ENCODE results near the gene CD300A. TPM values are rescaled to one million over a fixed set of nuclear protein-coding genes. Genes with fewer than 3 reads are reported as not detected.
A peak's percentile ranks its signal among the peaks of the same experiment; 100 is the strongest.

CD300A gene
- total RNA-seq, 1 donor from 2014 or later: 0.71 TPM

DNA sequence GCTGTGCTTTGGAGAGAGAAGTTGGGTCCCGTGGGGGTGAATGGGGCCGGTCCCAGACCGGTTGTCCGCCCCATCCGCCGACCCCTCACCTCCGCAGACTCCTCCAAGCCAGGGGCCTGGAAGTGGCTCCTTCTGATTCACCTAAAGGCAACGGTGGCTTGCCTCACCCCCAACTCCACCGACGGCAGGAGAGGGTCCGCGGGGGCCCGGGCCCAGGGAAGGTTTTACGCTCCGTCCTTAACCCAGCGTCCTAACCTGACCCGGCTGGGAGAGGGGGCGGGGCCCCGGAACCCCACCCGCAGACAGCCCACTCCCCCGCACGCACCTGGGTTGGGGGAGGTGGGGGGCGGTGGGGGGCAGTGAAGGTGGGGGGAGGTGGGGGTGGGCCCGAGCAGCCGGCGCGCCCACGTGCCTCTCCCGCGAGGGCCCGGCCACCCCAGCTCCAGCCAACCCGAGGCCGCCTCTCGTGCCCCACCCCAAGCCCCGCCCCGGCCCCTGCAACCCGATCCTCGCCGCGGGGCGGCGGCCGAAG is 12.7 kb upstream of the CD300A start:
- POLR2A ChIA-PET: interaction anchor here (0.6 to 1.2 kb wide), 5 partner anchors 11 to 75 kb away, joined by 3 to 13 read pairs (median 3); no protein-coding TSS in a partner anchor
- ATAC-seq (ENCODE audit: low read depth) (peak; percentile 95), DNase-seq (no peak)
- intact Hi-C loops (cut with micrococcal nuclease): loop anchor here (2.0 to 10.0 kb wide), 3 partner anchors 23 to 1019 kb away; no protein-coding TSS in a partner anchor
- H3K27ac Mint-ChIP-seq: no peak overlapping the region
- no peaks in the 10 kb centered on the region for H3K36me3 Mint-ChIP-seq (ENCODE audit: low read depth)
- CTCF ChIA-PET: interaction anchor here (0.8 to 6.6 kb wide), 5 partner anchors 37 to 79 kb away, joined by 4 to 100 read pairs (median 7); partner anchors contain the start of gene CD300LB
- no peaks in the 10 kb centered on the region for H3K9me3 Mint-ChIP-seq
- H3K4me1 Mint-ChIP-seq: peaks cover 6% of the 10 kb centered on the region
- peak overlapping the region; percentile 50 for H3K4me3 Mint-ChIP-seq
- TF ChIP-seq, protein P1, sequence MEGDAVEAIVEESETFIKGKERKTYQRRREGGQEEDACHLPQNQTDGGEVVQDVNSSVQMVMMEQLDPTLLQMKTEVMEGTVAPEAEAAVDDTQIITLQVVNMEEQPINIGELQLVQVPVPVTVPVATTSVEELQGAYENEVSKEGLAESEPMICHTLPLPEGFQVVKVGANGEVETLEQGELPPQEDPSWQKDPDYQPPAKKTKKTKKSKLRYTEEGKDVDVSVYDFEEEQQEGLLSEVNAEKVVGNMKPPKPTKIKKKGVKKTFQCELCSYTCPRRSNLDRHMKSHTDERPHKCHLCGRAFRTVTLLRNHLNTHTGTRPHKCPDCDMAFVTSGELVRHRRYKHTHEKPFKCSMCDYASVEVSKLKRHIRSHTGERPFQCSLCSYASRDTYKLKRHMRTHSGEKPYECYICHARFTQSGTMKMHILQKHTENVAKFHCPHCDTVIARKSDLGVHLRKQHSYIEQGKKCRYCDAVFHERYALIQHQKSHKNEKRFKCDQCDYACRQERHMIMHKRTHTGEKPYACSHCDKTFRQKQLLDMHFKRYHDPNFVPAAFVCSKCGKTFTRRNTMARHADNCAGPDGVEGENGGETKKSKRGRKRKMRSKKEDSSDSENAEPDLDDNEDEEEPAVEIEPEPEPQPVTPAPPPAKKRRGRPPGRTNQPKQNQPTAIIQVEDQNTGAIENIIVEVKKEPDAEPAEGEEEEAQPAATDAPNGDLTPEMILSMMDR (IDR thresholded peaks at IDR 0.05): no peak
- H3K27me3 Mint-ChIP-seq: peaks cover 19% of the 10 kb centered on the region

DNA sequence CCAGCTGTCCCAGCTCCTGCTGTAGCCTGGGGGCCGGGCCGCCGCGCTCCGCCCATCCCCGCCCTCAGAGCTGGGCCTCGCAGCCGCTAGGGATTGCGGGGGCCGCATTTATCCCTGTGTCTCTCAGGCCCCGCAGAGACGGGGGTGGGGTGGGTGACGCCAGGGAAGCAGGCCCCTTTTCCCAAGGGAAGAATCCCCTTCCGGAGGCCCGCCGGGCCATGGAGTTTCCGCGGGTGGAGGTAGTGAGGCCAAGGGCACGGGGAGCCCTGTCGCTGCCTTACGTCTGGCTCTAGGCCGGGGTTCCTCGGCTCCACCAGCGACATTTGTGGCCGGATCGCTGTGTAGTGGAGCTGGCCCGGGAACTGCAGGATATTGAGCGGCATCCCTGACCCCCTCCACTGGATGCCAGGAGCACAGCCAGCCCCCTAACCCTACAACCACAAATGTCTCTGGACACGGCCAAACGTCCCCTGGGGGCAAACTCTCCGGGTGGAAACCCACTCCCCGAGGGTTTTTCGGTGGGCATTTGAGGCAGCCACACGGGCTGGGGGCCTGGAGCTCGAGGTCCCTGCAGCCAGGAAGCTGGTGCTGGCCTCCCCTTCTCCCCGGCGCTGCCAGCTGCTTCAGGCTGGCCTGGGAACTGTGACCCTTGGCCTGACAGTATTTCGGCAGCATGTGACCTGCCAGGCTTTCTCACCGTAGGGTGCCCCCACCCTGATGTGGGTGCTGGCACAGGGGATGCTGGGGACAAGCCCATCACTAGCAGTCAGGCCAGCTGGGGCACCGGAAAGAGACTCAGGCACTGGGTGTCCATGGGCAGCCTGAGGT is 12.0 kb upstream of the CD300A start:
- POLR2A ChIA-PET: interaction anchor here (0.6 to 1.3 kb wide), 7 partner anchors 11 to 86 kb away, joined by 3 to 13 read pairs (median 4); no protein-coding TSS in a partner anchor
- Mint-ChIP-seq H3K27ac (no peak overlapping the region), H3K4me3 (peak overlapping the region; percentile 46)

DNA sequence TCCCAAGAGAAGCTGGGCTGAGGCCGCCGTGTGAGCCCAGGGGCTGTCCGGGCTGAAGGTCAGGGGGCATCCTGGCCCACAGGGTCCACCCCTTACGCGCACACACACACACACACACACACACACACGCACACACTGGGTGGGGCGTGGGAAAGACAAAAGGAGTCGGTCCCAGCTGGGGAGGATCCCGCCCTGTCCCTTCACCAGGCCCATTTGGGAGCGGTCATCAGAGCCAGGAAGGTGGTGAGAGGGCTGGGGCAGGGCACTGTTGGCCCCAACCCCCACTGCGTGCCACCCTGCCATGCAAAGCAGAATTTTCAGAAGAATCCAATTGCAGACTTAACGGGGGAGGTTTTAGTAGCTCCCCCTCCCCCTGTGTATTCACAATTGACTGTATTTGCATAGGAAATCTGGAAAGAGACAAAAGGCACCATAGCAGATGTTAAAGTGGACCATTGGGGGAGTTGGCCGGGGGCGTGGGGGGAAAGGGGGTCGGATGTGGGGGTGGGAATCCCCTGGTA is 11.3 kb upstream of the CD300A start:
- DNase-seq (no peak), ATAC-seq (ENCODE audit: low read depth) (no peak)
- no peak overlapping the region for H3K4me3 Mint-ChIP-seq
- H3K4me1 Mint-ChIP-seq: peaks cover 6% of the 10 kb centered on the region
- intact Hi-C loops (cut with micrococcal nuclease): loop anchor here (2.0 to 10.0 kb wide), 3 partner anchors 24 to 1020 kb away; no protein-coding TSS in a partner anchor
- no peaks in the 10 kb centered on the region for H3K9me3 Mint-ChIP-seq
- peaks cover 19% of the 10 kb centered on the region for H3K27me3 Mint-ChIP-seq
- POLR2A ChIA-PET: interaction anchor here (0.7 to 1.3 kb wide), 3 partner anchors 12 to 87 kb away, joined by 4 to 6 read pairs (median 4); no protein-coding TSS in a partner anchor
- H3K36me3 Mint-ChIP-seq (ENCODE audit: low read depth): no peaks in the 10 kb centered on the region
- CTCF ChIA-PET: interaction anchor here (0.8 to 6.6 kb wide), 7 partner anchors 17 to 282 kb away, joined by 3 to 100 read pairs (median 4); partner anchors contain the start of genes CD300LB, GPR142 and RAB37
- TF ChIP-seq, protein P1 (IDR thresholded peaks at IDR 0.05): no peak
- no peak overlapping the region for H3K27ac Mint-ChIP-seq

More for the DNA sequence above, 12.0 kb upstream of the CD300A start:
- peaks cover 19% of the 10 kb centered on the region for H3K27me3 Mint-ChIP-seq
- peaks cover 6% of the 10 kb centered on the region for H3K4me1 Mint-ChIP-seq
- DNase-seq: peak; percentile 64
- H3K9me3 Mint-ChIP-seq: no peaks in the 10 kb centered on the region
- CTCF ChIA-PET: interaction anchor here (0.8 to 6.6 kb wide), 8 partner anchors 20 to 283 kb away, joined by 3 to 100 read pairs (median 6); partner anchors contain the start of genes CD300LB, GPR142 and RAB37
- intact Hi-C loops (cut with micrococcal nuclease): loop anchor here (2.0 to 10.0 kb wide), 4 partner anchors 24 to 1020 kb away; no protein-coding TSS in a partner anchor
- peak; percentile 22 for ATAC-seq (ENCODE audit: low read depth)
- TF ChIP-seq, protein P1 (IDR thresholded peaks at IDR 0.05): no peak
- no peaks in the 10 kb centered on the region for H3K36me3 Mint-ChIP-seq (ENCODE audit: low read depth)

DNA sequence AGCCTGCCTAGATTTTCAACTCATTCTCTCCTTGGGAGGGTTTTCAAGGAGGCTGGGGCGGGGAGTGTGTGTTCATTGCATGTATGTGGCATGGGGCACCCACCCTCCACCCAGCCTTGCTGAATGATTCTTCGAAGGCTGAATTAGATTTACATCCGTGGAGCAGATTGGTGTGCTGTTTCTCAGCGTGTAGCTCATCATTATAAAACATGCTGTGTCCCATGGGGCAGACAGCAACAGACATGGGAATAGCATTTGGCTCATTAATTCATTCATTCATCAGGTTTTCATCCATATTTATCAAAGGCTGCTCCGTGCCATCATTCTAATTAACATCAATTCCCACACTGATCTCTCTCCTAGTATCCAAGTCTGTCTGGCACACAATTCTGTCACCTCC is 10.6 kb upstream of the CD300A start:
- ATAC-seq (ENCODE audit: low read depth): no peak
- Mint-ChIP-seq H3K9me3 (no peaks in the 10 kb centered on the region), H3K27ac (no peak overlapping the region), H3K4me3 (no peak overlapping the region), H3K4me1 (peaks cover 6% of the 10 kb centered on the region), H3K27me3 (peaks cover 19% of the 10 kb centered on the region), H3K36me3 (ENCODE audit: low read depth) (no peaks in the 10 kb centered on the region)
- DNase-seq: no peak
- TF ChIP-seq, protein P1 (IDR thresholded peaks at IDR 0.05): no peak
- ChIA-PET CTCF (interaction anchor here (0.7 to 6.6 kb wide), 7 partner anchors 18 to 593 kb away, joined by 3 to 100 read pairs (median 4); partner anchors contain the start of genes CD300LB and GPR142), POLR2A (interaction anchor here (1.3 kb wide), 1 partner anchor 25 kb away, joined by 4 read pairs; no protein-coding TSS in a partner anchor)
- intact Hi-C loops (cut with micrococcal nuclease): loop anchor here (2.0 to 10.0 kb wide), 4 partner anchors 25 to 1021 kb away; no protein-coding TSS in a partner anchor
